Ishikawa (cell line): ENCODE measurements around the gene RO60.

Experiments
- CEBPB ChIP-seq: IDR thresholded peaks from 2 replicates; pipeline ENCODE4 v1.6.1; 2012
- CREB1 ChIP-seq: IDR thresholded peaks from 2 replicates; pipeline ENCODE4 v1.6.1; 2012; ENCODE audit warnings: low read depth
- EGR1 ChIP-seq: IDR thresholded peaks from 2 replicates; pipeline ENCODE4 v1.6.1; 2012
- EP300 ChIP-seq: IDR thresholded peaks from 2 replicates; pipeline ENCODE4 v1.6.1; 2012; ENCODE audit warnings: borderline replicate concordance
- FOXM1 ChIP-seq: IDR thresholded peaks from 2 replicates; pipeline ENCODE4 v1.6.1; 2012; ENCODE audit warnings: low read depth, borderline replicate concordance
- MAX ChIP-seq: IDR thresholded peaks from 2 replicates; pipeline ENCODE4 v1.6.1; 2012
- NFIC ChIP-seq: IDR thresholded peaks from 2 replicates; pipeline ENCODE4 v1.6.1; 2012
- RAD21 ChIP-seq: IDR thresholded peaks from 2 replicates; pipeline ENCODE4 v1.6.1; 2012; ENCODE audit warnings: low read depth
- REST ChIP-seq: IDR thresholded peaks from 2 replicates; pipeline ENCODE4 v1.6.1; 2012; ENCODE audit warnings: low read depth, mild to moderate bottlenecking
- TAF1 ChIP-seq: IDR thresholded peaks from 2 replicates; pipeline ENCODE4 v1.6.1; 2012; ENCODE audit warnings: low read depth, mild to moderate bottlenecking
- TCF12 ChIP-seq: IDR thresholded peaks from 2 replicates; pipeline ENCODE4 v1.6.1; 2012; ENCODE audit warnings: low read depth
- TEAD4 ChIP-seq: IDR thresholded peaks from 2 replicates; pipeline ENCODE4 v1.6.1; 2012
- USF1 ChIP-seq: IDR thresholded peaks from 2 replicates; pipeline ENCODE4 v1.6.1; 2012
- YY1 ChIP-seq: IDR thresholded peaks from 2 replicates; pipeline ENCODE4 v1.6.1; 2012; ENCODE audit warnings: low read depth
- ZBTB7A ChIP-seq: IDR thresholded peaks from 2 replicates; pipeline ENCODE4 v1.6.1; 2012; ENCODE audit warnings: low read depth

The RO60 gene

GRCh38 chr1:193065954-193066353 lies 6.5 kb downstream of the RO60 start:
- TF ChIP-seq YY1 (no peak), MAX (no peak), CREB1 (no peak), USF1 (no peak), TCF12 (no peak), EP300 (no peak), NFIC (no peak), TAF1 (no peak), RAD21 (no peak), REST (no peak), FOXM1 (no peak), CEBPB (no peak), ZBTB7A (no peak), EGR1 (no peak), TEAD4 (no peak)

GRCh38 chr1:193066606-193067005 lies 7.2 kb downstream of the RO60 start:
- TF ChIP-seq USF1 (no peak), YY1 (no peak), EP300 (no peak), TEAD4 (no peak), FOXM1 (no peak), CREB1 (no peak), ZBTB7A (no peak), RAD21 (no peak), TCF12 (no peak)

- TF ChIP-seq CREB1: no peak
- no peak for TF ChIP-seq CEBPB
- TF ChIP-seq YY1: no peak
- TF ChIP-seq MAX: no peak
- no peak for TF ChIP-seq FOXM1
- TF ChIP-seq EGR1: no peak
- no peak for TF ChIP-seq TEAD4
- no peak for TF ChIP-seq TAF1
- no peak for TF ChIP-seq REST
Measured at GRCh38 chr1:193068013-193068412, 8.6 kb downstream of the RO60 start.

- TF ChIP-seq USF1 (no peak), EGR1 (no peak), RAD21 (peak; percentile 6; the same call in 1 of the 2 replicates)
Measured at GRCh38 chr1:193069748-193070385, 10.5 kb downstream of the RO60 start.

GRCh38 chr1:193070386-193070753 lies 11.0 kb downstream of the RO60 start:
- TF ChIP-seq RAD21: no peak
- TF ChIP-seq USF1: no peak
- no peak for TF ChIP-seq EGR1
- TF ChIP-seq TCF12: no peak
- TF ChIP-seq ZBTB7A: no peak
- no peak for TF ChIP-seq CEBPB
- TF ChIP-seq TAF1: no peak
- no peak for TF ChIP-seq FOXM1
- no peak for TF ChIP-seq EP300
- TF ChIP-seq NFIC: no peak
- TF ChIP-seq YY1: no peak
- TF ChIP-seq CREB1: no peak
- TF ChIP-seq TEAD4: no peak
- TF ChIP-seq REST: no peak
- TF ChIP-seq MAX: no peak
